Heart left ventricle (tissue), 13 donors: ENCODE measurements around the gene CDC20B.

ENCODE experiments used
- CTCF ChIP-seq, 12 donors: fragments of 200-600 bp; sonication (generic) in 4 of 12; IDR thresholded peaks; one replicate each; pipeline versions ENCODE4 v1.5.0 to v1.8.0; 2018 to 2022; ENCODE audit warnings: antibody characterized with exemption in 12 of 12, mild to moderate bottlenecking in 5 of 12
- POLR2A ChIP-seq, 2 donors: fragments of 450-650 bp; IDR thresholded peaks; one replicate each; pipeline ENCODE4 v1.6.1; 2017; ENCODE audit warnings: antibody characterized with exemption in 2 of 2, mild to moderate bottlenecking in 2 of 2, moderate library complexity in 2 of 2
- donor health status: ischemic (EF 13 %, LVEDD 7.1; RV severe dilation, severe dysfunction).
- donor health status: DM: no; HTN: yes; CAD: no.
- donor health status: DM: no; HTN: no; CAD: no.
- donor health status: ischemic (EF 25% LVEDD 6.9; RV normal size, moderate dysfunction).
- donor health status: ischemic (EF 25% LVEDD 5.7; RV mildly dilated, moderate dysfunction).
- donor health status: ischemic (EF 35%, LVEDD 5.7; RV mildly dilated, moderate dysfunction).
- donor health status: nonischemic (EF 11% LVEDD 7.7; RV severe dilation, severe dysfunction).
- donor health status: DM: yes; HTN: yes; CAD: no.
- donor health status: PGD.
- donor health status: ischemic (EF 29% LVEDD 5.4; RV normal size, mild dysfunction).
- donor health status: nonischemic (EF 23%, LVEDD 6.1; RV moderate dilation, normal function).

GRCh38 chr5:55071413-55071812 is 101.6 kb downstream of the CDC20B start:
- TF ChIP-seq CTCF (IDR thresholded peaks at IDR 0.05) (no peak), POLR2A (IDR thresholded peaks at IDR 0.05) (no peak)
